Kidney (tissue), 22 donors: ENCODE measurements around the gene INPP5K. TPM values are rescaled to one million over a fixed set of nuclear protein-coding genes. Genes with fewer than 3 reads are reported as not detected.
A peak's percentile ranks its signal among the peaks of the same experiment; 100 is the strongest.

Source experiments
- DNase-seq, 5 donors: peaks; one replicate each; pipeline ENCODE4 v3.0.0-alpha.2; 2013 to 2020
- FAIRE-seq: peaks from 2 replicates; lab custom pipeline; 2012; peaks lifted over from hg19 to GRCh38; lab: Jason Lieb, UNC
- H3K27ac ChIP-seq, 2 donors: one replicate each; pipeline ENCODE4 v1.7.0; 2013; ENCODE audit warnings: low read depth in 2 of 2, low read length in 2 of 2, inconsistent platforms in 1 of 2
- H3K27me3 ChIP-seq: one replicate; pipeline ENCODE4 v1.7.1; 2013; ENCODE audit warnings: low read length, inconsistent platforms; ENCODE audit not compliant: control insufficient read depth, insufficient read depth
- H3K36me3 ChIP-seq, 3 donors: one replicate each; pipeline versions ENCODE4 v1.7.0 to v1.7.1; 2013; ENCODE audit warnings: low read length in 3 of 3, control low read depth in 1 of 3, inconsistent platforms in 1 of 3; ENCODE audit not compliant: insufficient read depth in 3 of 3, control insufficient read depth in 2 of 3
- H3K4me1 ChIP-seq, 3 donors: one replicate each; pipeline versions ENCODE4 v1.7.0 to v1.7.1; 2013; ENCODE audit warnings: low read length in 3 of 3, inconsistent platforms in 1 of 3, low read depth in 1 of 3; ENCODE audit not compliant: control insufficient read depth in 2 of 3, insufficient read depth in 2 of 3
- H3K4me3 ChIP-seq, 3 donors: one replicate each; pipeline versions ENCODE4 v1.7.0 to v1.8.1; 2013; ENCODE audit warnings: low read length in 3 of 3, control low read depth in 1 of 3, inconsistent platforms in 1 of 3
- H3K9ac ChIP-seq, 3 donors: one replicate each; pipeline versions ENCODE4 v1.7.0 to v1.7.1; 2013; ENCODE audit warnings: low read length in 3 of 3, control low read depth in 1 of 3, inconsistent platforms in 1 of 3
- H3K9me3 ChIP-seq, 3 donors: one replicate each; pipeline versions ENCODE4 v1.7.0 to v1.7.1; 2013; ENCODE audit warnings: low read length in 3 of 3, control low read depth in 1 of 3, inconsistent platforms in 1 of 3; ENCODE audit not compliant: control insufficient read depth in 2 of 3, insufficient read depth in 1 of 3
- intact Hi-C: fragments of 100-400 bp; cut with DNase I; formaldehyde crosslinking; loops from one replicate; pipeline ENCODE4 v1.11.1; 2022
- long read RNA-seq, 10 donors: library from polyadenylated mRNA in 1 of 10; unstranded in 1 of 10; transcript quantifications; one replicate each; pipeline ENCODE4 v2.0.0 and lab custom pipeline, GENCODE V29; 2021 to 2026
- polyA plus RNA-seq: library from polyadenylated mRNA; stranded (reverse); fragments of 350-450 nt; fragmentation: Illumina TruSeq; extraction: RNeasy Lipid Tissue Mini Kit (QIAGEN cat#74804); gene quantifications from one replicate; pipeline ENCODE4 v1.2.3, GENCODE V29; 2014; ENCODE audit warnings: low read depth, low replicate concordance; ENCODE audit not compliant: insufficient read depth
- total RNA-seq: library from RNA; stranded (reverse); fragmentation: NEBNext Ultra II Directional; extraction: Animal tissue kit (Norgen Biotek cat#: 25700); gene quantifications from one replicate; pipeline ENCODE4 v1.2.1, GENCODE V29; 2021
- TF ChIP-seq, protein P1 (sequence below): IDR thresholded peaks from 3 replicates; pipeline ENCODE4 v1.5.1; 2012; ENCODE audit warnings: mild to moderate bottlenecking, moderate library complexity, borderline replicate concordance; ENCODE audit not compliant: insufficient read depth; ENCODE audit errors: extremely low read depth
- donor health status: control.
- donor health status: control.
- donor health status: control.
- donor health status: control.
- donor health status: control.
- donor health status: DM: yes; HTN: yes; CAD: no.
- donor health status: Normal renal cell carcinoma (clear cell type).

INPP5K gene
- 46.2 TPM for total RNA-seq
- polyA plus RNA-seq, result 36.1 TPM
- long read RNA-seq, donor 1, partial matches to known transcripts, result 50 of 91 reads
- long read RNA-seq, donor 1, other reads (novel, unspliced or antisense), result 39 of 91 reads
- long read RNA-seq, donor 2, transcript INPP5K-204 (12 exons, 2,988 nt), result major isoform, 5 of 73 reads
- long read RNA-seq, donor 2, partial matches to known transcripts, result 28 of 73 reads
- long read RNA-seq, donor 2, other reads (novel, unspliced or antisense), result 40 of 73 reads
- long read RNA-seq, donor 3, transcript INPP5K-204 (12 exons, 2,988 nt), result major isoform, 6 of 7 reads
- long read RNA-seq, donor 3, partial matches to known transcripts, result 0 of 7 reads
- long read RNA-seq, donor 3, other reads (novel, unspliced or antisense), result 0 of 7 reads
- long read RNA-seq, donor 4, partial matches to known transcripts, result 0 of 3 reads
- long read RNA-seq, donor 4, other reads (novel, unspliced or antisense), result 0 of 3 reads
- long read RNA-seq, donor 5, result 0 reads
- long read RNA-seq, donor 6, partial matches to known transcripts, result 0 of 1 reads
- long read RNA-seq, donor 6, other reads (novel, unspliced or antisense), result 0 of 1 reads
- long read RNA-seq, donor 7, transcript INPP5K-204 (12 exons, 2,988 nt), result major isoform, 31 of 62 reads
- long read RNA-seq, donor 7, partial matches to known transcripts, result 17 of 62 reads
- long read RNA-seq, donor 7, other reads (novel, unspliced or antisense), result 14 of 62 reads
- long read RNA-seq, donor 8, transcript INPP5K-204 (12 exons, 2,988 nt), result major isoform, 7 of 117 reads
- long read RNA-seq, donor 8, partial matches to known transcripts, result 56 of 117 reads
- long read RNA-seq, donor 8, other reads (novel, unspliced or antisense), result 54 of 117 reads
- long read RNA-seq, donor 9, partial matches to known transcripts, result 0 of 1 reads
- long read RNA-seq, donor 9, other reads (novel, unspliced or antisense), result 0 of 1 reads
- long read RNA-seq, donor 10, partial matches to known transcripts, result 0 of 4 reads
- long read RNA-seq, donor 10, other reads (novel, unspliced or antisense), result 0 of 4 reads

DNA sequence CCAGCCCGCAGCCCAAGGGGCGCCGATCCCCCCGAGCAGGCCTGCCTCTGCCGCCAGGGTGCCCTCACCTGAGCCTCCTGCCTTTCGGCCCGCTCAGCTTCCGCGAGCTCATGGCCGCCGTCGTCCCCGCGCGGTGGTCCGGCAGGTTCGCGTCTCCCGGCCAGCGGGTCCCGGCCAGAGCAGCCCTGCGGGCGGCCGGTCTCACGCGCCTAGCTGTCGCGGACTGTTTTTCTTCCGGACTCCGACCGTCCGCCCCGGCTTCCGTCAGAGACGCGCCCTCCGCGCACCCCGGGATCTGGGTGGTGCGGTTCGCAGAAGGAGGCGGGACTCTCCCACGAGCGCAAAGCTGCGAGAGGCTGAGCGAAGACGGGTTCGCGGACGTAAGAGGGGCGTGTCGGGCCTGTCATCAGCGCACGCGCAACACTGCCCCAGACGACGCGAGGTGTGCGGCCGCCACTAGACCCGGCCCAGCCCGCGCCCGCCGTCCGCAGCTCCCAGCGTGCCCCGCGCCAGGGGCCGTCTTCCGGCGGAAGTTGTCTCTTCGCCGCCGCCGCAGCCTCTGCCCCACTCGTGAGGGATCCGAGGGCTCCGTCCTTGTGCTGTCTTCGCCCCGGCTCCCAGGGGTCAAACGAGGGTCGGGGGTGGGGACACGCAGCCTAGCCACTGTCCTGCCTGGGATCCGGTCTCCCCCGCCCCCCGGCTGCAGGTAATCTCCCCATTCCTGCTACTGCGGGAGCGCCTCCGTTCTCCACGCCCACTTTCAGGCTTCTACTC is at the start of gene INPP5K:
INPP5K (minus strand) TSS at position 225 of the 774 bp plus-strand sequence; CDS start at position 112, 113 bp downstream.
- peak within 1 kb of the TSS; percentile 78 to 89 (median 83) for H3K4me3 ChIP-seq
- no peaks in the 10 kb centered on the region for H3K27me3 ChIP-seq
- H3K9me3 ChIP-seq, result no peaks in the 10 kb centered on the region
- peak; percentile 61 for FAIRE-seq
- H3K36me3 ChIP-seq, result peaks cover 2 to 18% (median 14%) of the 10 kb centered on the region in 3 donors
- H3K9ac ChIP-seq, result peak within 1 kb of the TSS; percentile 67 to 80 (median 68)
- TF ChIP-seq, protein P1, sequence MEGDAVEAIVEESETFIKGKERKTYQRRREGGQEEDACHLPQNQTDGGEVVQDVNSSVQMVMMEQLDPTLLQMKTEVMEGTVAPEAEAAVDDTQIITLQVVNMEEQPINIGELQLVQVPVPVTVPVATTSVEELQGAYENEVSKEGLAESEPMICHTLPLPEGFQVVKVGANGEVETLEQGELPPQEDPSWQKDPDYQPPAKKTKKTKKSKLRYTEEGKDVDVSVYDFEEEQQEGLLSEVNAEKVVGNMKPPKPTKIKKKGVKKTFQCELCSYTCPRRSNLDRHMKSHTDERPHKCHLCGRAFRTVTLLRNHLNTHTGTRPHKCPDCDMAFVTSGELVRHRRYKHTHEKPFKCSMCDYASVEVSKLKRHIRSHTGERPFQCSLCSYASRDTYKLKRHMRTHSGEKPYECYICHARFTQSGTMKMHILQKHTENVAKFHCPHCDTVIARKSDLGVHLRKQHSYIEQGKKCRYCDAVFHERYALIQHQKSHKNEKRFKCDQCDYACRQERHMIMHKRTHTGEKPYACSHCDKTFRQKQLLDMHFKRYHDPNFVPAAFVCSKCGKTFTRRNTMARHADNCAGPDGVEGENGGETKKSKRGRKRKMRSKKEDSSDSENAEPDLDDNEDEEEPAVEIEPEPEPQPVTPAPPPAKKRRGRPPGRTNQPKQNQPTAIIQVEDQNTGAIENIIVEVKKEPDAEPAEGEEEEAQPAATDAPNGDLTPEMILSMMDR, result no peak
- DNase-seq, result peak; percentile 98 to 99 (median 98)
- H3K4me1 ChIP-seq, result peaks cover 3 to 13% (median 10%) of the 10 kb centered on the region in 3 donors
- intact Hi-C loops, result loop anchor here (10.0 kb wide), 1 partner anchor 242 kb away; the partner anchor contains the start of genes BHLHA9 and TRARG1
- H3K27ac ChIP-seq, result peak within 1 kb of the TSS; percentile 84 to 85

DNA sequence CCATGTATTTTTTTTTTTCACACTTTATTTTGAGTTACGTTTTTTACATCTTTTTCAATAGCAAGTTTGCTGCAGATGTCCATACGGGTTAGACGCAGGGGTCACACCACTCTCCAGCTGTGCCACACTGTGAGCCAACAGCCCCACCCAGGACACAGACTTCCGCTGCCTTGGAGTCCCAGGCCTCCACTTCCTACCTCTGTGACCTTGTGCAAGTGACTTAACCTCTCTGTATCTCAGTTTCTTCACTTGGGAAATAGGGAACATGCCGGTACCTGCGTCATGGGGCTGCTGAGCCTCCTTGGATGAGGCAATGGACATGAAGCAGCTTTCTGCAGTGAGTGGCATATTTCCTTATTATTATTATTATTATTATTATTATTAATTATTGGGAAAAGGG is 49.5 kb upstream of the INPP5K start:
- H3K27me3 ChIP-seq, result no peaks in the 10 kb centered on the region

More for the DNA sequence above, 49.5 kb upstream of the INPP5K start:
- Histone ChIP-seq H3K4me3 (no peak overlapping the region), H3K4me1 (peaks cover 0 to 8% (median 7%) of the 10 kb centered on the region in 3 donors), H3K9me3 (no peaks in the 10 kb centered on the region), H3K9ac (no peak overlapping the region), H3K27ac (no peak overlapping the region), H3K36me3 (no peaks in the 10 kb centered on the region)
- intact Hi-C loops, result no loop called here
- FAIRE-seq (no peak), DNase-seq (no peak)
- TF ChIP-seq, protein P1, result no peak
